Kidney (tissue), 14 donors: ENCODE data around the gene GALNT9. TPM values are rescaled to one million over a fixed set of nuclear protein-coding genes. Genes with fewer than 3 reads are reported as not detected.

ENCODE experiments used
- DNase-seq, 5 donors: peaks; one replicate each; pipeline ENCODE4 v3.0.0-alpha.2; 2013 to 2020
- FAIRE-seq: peaks from 2 replicates; lab custom pipeline; 2012; peaks lifted over from hg19 to GRCh38; lab: Jason Lieb, UNC
- H3K27ac ChIP-seq, 2 donors: one replicate each; pipeline ENCODE4 v1.7.0; 2013; ENCODE audit warnings: low read depth in 2 of 2, low read length in 2 of 2, inconsistent platforms in 1 of 2
- H3K27me3 ChIP-seq: one replicate; pipeline ENCODE4 v1.7.1; 2013; ENCODE audit warnings: low read length, inconsistent platforms; ENCODE audit not compliant: control insufficient read depth, insufficient read depth
- H3K36me3 ChIP-seq, 3 donors: one replicate each; pipeline versions ENCODE4 v1.7.0 to v1.7.1; 2013; ENCODE audit warnings: low read length in 3 of 3, control low read depth in 1 of 3, inconsistent platforms in 1 of 3; ENCODE audit not compliant: insufficient read depth in 3 of 3, control insufficient read depth in 2 of 3
- H3K4me1 ChIP-seq, 3 donors: one replicate each; pipeline versions ENCODE4 v1.7.0 to v1.7.1; 2013; ENCODE audit warnings: low read length in 3 of 3, inconsistent platforms in 1 of 3, low read depth in 1 of 3; ENCODE audit not compliant: control insufficient read depth in 2 of 3, insufficient read depth in 2 of 3
- H3K4me3 ChIP-seq, 3 donors: one replicate each; pipeline versions ENCODE4 v1.7.0 to v1.8.1; 2013; ENCODE audit warnings: low read length in 3 of 3, control low read depth in 1 of 3, inconsistent platforms in 1 of 3
- H3K9ac ChIP-seq, 3 donors: one replicate each; pipeline versions ENCODE4 v1.7.0 to v1.7.1; 2013; ENCODE audit warnings: low read length in 3 of 3, control low read depth in 1 of 3, inconsistent platforms in 1 of 3
- H3K9me3 ChIP-seq, 3 donors: one replicate each; pipeline versions ENCODE4 v1.7.0 to v1.7.1; 2013; ENCODE audit warnings: low read length in 3 of 3, control low read depth in 1 of 3, inconsistent platforms in 1 of 3; ENCODE audit not compliant: control insufficient read depth in 2 of 3, insufficient read depth in 1 of 3
- CTCF ChIP-seq: IDR thresholded peaks from 3 replicates; pipeline ENCODE4 v1.5.1; 2012; ENCODE audit warnings: mild to moderate bottlenecking, moderate library complexity, borderline replicate concordance; ENCODE audit not compliant: insufficient read depth; ENCODE audit errors: extremely low read depth
- intact Hi-C: fragments of 100-400 bp; cut with DNase I; formaldehyde crosslinking; loops from one replicate; pipeline ENCODE4 v1.11.1; 2022
- polyA plus RNA-seq: library from polyadenylated mRNA; stranded (reverse); fragments of 350-450 nt; fragmentation: Illumina TruSeq; extraction: RNeasy Lipid Tissue Mini Kit (QIAGEN cat#74804); gene quantifications from one replicate; pipeline ENCODE4 v1.2.3, GENCODE V29; 2014; ENCODE audit warnings: low read depth, low replicate concordance; ENCODE audit not compliant: insufficient read depth
- total RNA-seq: library from RNA; stranded (reverse); fragmentation: NEBNext Ultra II Directional; extraction: Animal tissue kit (Norgen Biotek cat#: 25700); gene quantifications from one replicate; pipeline ENCODE4 v1.2.1, GENCODE V29; 2021
- donor health status: control.
- donor health status: control.
- donor health status: control.
- donor health status: control.
- donor health status: control.
- donor health status: DM: yes; HTN: yes; CAD: no.
- donor health status: Normal renal cell carcinoma (clear cell type).

The GALNT9 gene
- total and polyA plus RNA-seq, 2 donors from 2014 or later, result 4.8 to 20.7 TPM

GRCh38 chr12:132325733-132326130, 3.7 kb downstream of the GALNT9 start:
- no peak overlapping the region for H3K4me3 ChIP-seq
- no peak for TF ChIP-seq CTCF
- H3K27ac ChIP-seq, result no peak overlapping the region
- no peak overlapping the region for H3K9ac ChIP-seq
- no peaks in the 10 kb centered on the region for H3K9me3 ChIP-seq
- DNase-seq, result peak in 1 of 5 donors; percentile 62
- H3K36me3 ChIP-seq, result no peaks in the 10 kb centered on the region
- intact Hi-C loops, result no loop called here
- peaks cover 0 to 8% (median 0%) of the 10 kb centered on the region in 3 donors for H3K4me1 ChIP-seq
- no peak for FAIRE-seq
- H3K27me3 ChIP-seq, result peaks cover 10% of the 10 kb centered on the region

DNA sequence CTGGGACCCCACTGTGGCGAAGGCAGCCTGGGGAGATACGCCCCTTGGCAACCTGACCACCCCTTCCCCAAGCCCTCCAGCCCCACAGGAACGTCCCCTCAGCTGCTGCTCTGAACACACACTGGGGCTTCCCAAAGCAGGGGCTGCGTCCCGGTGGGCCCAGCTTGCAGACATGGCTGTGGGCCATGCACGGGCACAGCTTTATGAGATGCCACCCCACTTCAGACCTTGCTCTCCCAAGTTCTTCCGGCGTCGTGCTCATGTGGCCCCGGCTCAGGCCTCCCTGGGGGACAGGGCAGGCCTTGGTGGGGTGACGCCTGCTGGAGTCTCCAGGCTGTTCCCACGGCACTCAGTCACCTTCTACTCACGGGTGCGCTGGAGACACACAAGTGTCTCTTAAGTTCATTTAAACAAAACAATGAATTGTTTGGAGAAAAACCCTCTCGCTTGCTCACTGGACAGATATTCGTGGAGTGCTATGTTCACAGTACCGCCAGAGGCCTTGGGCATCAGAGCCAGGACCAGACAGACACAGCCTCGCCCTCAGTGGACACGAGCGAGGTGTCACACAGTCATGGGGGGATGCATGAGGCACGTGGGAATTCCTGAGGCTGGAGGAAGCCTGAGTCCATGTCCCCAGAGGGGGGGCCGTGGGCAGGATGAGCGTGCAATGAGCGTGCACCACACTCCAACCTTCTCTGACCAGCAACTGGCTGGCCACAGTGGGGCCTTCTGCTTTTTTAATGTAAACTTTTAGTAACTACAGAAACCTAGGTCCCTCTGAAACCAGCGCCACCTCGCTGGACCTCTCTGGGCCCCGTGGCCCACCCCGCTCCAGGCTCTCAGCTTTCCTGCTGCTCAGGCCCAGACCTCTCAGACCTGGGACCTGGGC, 4.3 kb downstream of the GALNT9 start:
- intact Hi-C loops, result no loop called here
- peak in 1 of 5 donors; percentile 59 for DNase-seq
- Histone ChIP-seq H3K9me3 (no peaks in the 10 kb centered on the region), H3K27ac (no peak overlapping the region), H3K36me3 (no peaks in the 10 kb centered on the region), H3K4me3 (no peak overlapping the region), H3K27me3 (peaks cover 4% of the 10 kb centered on the region), H3K9ac (no peak overlapping the region), H3K4me1 (peaks cover 0 to 8% (median 0%) of the 10 kb centered on the region in 3 donors)
- no peak for FAIRE-seq
- no peak for TF ChIP-seq CTCF

DNA sequence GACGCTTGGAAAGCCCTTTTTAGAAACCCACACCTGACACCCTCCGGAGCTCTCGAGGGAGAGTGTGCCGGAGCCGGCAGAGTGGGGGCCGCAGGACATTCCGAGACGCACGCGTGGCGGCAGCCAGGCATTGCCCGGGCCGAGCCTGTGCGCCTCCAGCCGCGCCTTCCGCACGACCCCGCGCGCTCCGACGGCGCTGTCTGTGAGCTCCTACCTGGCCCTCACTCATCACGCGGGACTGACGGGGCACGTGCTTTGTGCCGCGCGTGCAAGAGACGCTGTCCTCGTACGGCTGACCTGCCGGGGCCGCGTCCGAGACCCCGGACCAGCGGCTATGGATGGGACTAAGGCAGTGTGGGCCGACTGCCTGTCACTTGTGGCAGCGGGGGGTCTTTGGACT, 5.2 kb downstream of the GALNT9 start:
- Histone ChIP-seq H3K9me3 (no peaks in the 10 kb centered on the region), H3K4me1 (peaks cover 0 to 8% (median 0%) of the 10 kb centered on the region in 3 donors), H3K36me3 (no peaks in the 10 kb centered on the region), H3K27ac (no peak overlapping the region), H3K27me3 (peaks cover 4% of the 10 kb centered on the region), H3K4me3 (no peak overlapping the region), H3K9ac (no peak overlapping the region)
- no peak for TF ChIP-seq CTCF
- FAIRE-seq, result no peak
- peak in 1 of 5 donors; percentile 72 for DNase-seq
- intact Hi-C loops, result no loop called here
